Colon (tissue), 2 donors: ENCODE measurements around the gene MAT2A.
"Not testable (repeated sequence)": the region's sequence is repeated elsewhere in the genome, so short reads cannot be mapped to it uniquely, and the experiment has no call there.

ENCODE experiments used
- FAIRE-seq: peaks from 2 replicates; lab custom pipeline; 2012; peaks lifted over from hg19 to GRCh38; lab: Jason Lieb, UNC
- donor health status: control.
- donor health status: control.

MAT2A gene

DNA sequence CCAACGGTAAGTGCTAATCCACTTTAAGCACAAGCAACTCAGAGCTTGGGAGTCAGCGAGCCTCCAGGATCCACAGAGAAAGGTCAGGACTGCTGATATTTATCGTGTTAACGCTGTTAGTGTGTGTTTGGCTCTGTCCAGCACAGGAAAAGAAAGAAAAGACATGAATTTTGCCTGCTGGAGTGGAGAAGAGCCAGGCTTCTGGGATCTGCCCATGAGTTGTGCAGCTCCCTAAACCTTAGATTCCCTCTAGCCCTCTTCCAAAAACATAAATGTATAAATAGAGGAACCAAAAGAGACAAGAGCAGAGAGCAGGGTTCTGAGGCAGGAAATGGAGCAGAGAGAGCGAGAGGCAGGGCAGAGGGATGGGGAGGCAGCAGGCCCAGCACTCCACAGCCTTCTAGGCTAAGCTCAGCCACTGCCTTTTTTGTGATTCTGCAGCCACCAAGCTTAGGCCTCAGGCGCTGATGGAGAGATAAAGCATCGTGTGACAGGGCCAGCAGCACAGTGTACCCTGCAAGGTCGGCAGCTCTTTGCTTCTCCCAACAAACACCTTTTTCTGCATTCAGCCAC is 14.5 kb upstream of the MAT2A start:
- no peak for FAIRE-seq

DNA sequence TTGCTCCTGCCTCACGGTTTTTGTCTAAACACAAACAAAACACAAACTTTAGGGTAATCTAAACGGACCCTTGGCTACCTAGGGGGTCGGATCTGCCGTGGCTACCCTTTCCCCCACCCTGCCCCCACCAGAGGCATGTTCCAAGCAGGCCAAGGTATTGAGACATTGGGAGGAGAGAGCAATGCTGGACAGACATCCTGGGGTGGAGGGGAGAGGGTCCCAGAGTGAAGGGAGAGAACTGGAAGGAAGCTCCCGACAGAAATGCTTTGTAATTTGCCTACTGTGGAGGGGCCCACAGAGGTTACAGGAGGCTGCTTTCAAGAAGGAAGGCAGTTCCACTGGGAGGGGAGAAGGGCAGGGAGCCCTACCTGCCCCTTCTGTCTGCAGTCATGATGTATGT is 13.9 kb upstream of the MAT2A start:
- no peak for FAIRE-seq

DNA sequence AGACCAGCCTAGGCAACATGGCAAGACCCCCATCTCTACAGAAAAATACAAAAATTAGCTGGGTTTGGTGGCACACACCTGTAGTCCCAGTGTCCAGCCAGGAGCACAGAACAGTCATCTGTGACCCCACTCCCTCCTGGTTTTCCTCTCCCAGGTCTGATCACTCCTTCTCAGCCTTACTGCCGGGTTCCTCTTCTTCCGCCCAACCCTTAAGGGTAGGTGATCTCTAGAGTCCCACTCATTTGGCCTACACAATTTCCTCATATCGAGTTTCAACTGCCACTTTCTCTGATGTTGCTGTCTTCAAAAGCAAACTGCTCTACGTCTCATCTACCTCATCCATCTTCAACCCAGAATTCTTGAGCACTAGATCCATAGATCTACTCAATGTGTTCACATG is 13.4 kb upstream of the MAT2A start:
- no peak for FAIRE-seq

DNA sequence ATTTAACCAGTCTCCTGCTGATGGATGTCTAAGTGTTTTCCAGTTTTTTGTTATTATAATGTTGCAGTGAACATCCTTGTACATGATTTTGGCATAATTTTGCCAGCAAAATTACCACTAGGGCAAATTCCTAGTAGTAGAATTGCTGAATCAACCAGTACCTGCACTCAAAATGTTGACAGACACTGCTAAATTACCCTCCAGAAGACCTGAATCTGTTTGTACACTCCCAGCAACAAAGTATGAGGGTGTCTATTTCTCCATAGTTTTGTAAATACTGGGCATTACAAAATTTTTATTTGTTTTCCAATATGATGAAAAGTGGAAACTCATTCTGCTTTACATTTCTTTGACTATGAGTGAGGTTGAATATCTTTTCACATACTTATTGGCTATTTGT is 11.2 kb upstream of the MAT2A start:
- FAIRE-seq: no peak

- FAIRE-seq: no peak
Observed at GRCh38 chr2:85528355-85528754, 10.6 kb upstream of the MAT2A start.

GRCh38 chr2:85529809-85530208 is 9.2 kb upstream of the MAT2A start:
- no peak for FAIRE-seq

GRCh38 chr2:85531589-85531988 is 7.4 kb upstream of the MAT2A start:
- no peak for FAIRE-seq

DNA sequence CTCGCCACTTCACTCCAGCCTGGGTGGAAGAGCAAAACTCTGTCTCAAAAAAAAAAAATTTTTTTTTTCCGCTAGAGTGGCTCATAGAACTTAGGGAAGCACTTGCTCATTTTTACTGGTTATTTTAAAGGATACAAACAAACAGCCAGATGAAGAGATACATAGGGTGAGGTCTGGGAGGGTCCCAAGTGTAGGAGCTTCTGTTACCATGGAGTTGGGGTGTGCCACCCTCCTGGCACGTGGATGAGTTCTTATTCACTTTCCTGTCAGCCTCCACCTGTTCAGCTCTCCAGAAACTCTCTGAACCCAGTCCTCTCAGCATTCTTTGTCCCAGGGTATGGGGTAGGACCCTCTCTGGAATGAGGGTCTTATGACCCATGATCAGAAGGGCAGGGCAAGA is 4.9 kb upstream of the MAT2A start:
- FAIRE-seq: no peak

GRCh38 chr2:85534881-85535280 is 4.1 kb upstream of the MAT2A start:
- FAIRE-seq: no peak

DNA sequence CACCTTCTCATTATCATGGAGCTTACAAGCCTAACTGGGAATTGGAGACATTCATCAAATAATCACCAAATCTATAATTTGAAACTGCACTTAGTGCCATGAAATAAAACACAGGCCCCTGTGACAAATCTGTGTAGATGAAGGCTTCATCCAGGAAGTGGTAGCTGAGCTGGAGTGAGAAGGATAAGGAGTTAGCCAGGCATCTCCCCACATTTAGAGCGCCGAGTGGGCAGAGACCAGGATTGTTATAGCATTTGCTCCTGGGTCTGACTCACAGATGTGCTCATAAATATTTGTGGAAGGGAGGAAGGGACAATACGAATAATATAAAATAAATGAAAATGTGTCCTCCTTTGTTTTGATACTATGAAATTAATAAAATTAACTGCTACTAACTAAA is 2.5 kb upstream of the MAT2A start:
- no peak for FAIRE-seq

DNA sequence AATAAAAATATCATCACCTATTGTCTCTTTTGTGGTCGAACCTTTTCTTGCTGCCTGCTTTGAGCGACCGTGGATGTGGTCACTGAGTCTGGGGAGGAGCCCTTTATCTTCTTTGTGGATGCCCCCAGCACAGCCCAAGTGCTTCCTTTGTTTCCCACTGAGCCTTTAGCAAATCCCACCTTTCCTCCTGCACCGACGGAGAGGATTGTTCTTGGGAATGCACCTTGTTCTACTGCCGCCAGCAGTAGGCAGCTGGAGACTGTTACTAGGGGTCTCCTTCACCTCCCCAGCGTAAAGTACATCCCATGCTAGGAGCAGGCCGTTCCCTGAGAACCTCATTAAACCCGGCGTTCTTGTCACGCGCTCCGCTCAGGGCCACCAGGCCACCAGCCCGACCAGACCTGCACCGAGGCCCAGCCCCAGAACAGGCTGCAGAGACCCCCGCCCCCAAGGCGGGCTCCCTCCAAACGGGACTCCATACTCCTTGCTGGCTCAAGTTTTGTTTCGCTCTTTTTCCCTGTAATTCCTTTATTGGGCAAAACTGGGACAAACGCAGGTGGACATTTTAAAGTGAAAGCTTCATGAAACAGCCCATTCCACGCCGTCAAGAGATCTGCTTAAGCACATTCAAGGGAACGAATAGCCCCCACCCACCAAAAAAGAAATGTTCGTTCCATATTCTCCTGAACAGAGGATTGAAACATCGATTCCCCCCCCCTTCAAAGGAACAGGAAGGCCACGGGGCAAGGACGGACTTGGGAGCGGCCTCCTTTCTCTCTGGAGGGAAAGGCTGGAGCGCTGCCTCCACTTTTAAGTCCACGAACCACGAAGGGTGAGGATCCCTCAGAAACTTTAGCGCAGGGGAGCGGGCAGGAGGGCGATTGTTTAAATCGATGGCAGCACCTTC is 1.1 kb upstream of the MAT2A start:
- no peak for FAIRE-seq

- FAIRE-seq: no peak
Observed at GRCh38 chr2:85539361-85540132, 579 bp downstream of the MAT2A start.

DNA sequence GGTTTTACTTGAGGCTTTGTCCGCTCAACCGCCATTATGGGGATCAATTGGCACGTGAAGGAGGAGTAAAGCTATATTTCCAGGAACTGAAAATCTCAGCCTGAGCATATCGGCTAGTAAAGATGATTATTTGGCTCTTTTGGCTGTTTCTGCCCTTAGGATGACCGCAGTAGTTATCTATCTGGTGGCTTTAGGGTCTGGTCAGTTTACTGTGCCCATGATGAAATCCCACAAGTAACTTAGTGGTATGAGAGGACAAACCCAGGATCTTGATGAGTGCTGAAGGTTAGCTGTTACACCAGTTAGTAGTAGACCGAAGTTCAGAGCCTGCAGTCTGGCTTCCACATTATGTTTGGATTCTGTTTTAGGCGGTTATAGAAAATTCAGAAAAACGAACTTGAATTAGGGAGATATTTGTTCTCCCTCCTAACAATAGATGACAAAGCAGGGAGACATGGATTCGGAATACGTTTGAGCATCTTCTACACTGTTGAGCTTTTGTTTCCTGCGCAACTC is 1.2 kb downstream of the MAT2A start:
- no peak for FAIRE-seq

DNA sequence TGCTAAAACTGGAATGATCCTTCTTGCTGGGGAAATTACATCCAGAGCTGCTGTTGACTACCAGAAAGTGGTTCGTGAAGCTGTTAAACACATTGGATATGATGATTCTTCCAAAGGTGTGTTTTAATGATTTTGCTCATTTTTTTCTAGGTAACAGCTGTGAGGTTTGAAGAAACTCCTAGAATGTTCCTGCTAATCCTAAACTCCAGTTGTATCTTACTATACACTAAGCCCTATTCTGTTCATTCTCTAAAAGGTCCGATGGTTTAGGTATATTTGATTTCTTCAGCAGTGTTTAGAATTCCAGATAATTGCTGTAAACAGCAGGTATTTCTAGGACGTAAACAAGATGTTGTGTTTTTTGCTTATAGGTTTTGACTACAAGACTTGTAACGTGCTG is 2.3 kb downstream of the MAT2A start:
- no peak for FAIRE-seq

DNA sequence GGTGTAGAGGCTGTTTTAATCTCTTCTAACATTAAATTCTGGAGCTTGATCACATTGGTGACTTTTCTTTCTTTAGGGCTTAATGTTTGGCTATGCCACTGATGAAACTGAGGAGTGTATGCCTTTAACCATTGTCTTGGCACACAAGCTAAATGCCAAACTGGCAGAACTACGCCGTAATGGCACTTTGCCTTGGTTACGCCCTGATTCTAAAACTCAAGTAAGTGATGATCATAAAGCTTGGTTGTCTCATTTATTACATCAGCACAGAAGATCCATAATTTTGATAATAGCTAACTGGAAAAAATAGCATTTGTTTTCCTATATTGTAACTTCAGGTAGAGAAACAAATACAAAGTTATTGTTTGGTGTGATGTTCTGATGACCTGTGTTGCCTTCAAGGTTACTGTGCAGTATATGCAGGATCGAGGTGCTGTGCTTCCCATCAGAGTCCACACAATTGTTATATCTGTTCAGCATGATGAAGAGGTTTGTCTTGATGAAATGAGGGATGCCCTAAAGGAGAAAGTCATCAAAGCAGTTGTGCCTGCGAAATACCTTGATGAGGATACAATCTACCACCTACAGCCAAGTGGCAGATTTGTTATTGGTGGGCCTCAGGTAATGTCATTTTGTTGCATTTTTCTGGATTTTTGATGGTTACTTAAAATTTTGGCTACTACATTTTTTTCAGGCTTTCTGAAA is 2.9 kb downstream of the MAT2A start:
- no peak for FAIRE-seq

- FAIRE-seq: no peak
Observed at GRCh38 chr2:85542777-85543176, 3.8 kb downstream of the MAT2A start.

DNA sequence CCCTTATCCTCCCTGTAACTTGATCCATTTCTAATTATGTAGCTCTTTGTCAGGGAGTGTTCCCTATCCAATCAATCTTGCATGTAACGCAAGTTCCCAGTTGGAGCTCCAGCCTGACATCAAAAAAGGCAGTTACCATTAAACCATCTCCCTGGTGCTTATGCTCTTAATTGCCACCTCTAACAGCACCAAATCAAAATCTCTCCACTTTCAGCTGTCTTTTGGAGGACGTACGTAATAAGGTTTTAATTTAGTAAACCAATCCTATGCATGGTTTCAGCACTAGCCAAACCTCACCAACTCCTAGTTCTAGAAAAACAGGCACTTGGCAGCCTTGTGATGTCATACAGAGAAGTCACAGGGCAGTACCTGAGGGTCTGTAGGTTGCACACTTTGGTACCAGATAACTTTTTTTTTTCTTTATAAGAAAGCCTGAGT is 5.3 kb downstream of the MAT2A start:
- not testable (repeated sequence) for FAIRE-seq

DNA sequence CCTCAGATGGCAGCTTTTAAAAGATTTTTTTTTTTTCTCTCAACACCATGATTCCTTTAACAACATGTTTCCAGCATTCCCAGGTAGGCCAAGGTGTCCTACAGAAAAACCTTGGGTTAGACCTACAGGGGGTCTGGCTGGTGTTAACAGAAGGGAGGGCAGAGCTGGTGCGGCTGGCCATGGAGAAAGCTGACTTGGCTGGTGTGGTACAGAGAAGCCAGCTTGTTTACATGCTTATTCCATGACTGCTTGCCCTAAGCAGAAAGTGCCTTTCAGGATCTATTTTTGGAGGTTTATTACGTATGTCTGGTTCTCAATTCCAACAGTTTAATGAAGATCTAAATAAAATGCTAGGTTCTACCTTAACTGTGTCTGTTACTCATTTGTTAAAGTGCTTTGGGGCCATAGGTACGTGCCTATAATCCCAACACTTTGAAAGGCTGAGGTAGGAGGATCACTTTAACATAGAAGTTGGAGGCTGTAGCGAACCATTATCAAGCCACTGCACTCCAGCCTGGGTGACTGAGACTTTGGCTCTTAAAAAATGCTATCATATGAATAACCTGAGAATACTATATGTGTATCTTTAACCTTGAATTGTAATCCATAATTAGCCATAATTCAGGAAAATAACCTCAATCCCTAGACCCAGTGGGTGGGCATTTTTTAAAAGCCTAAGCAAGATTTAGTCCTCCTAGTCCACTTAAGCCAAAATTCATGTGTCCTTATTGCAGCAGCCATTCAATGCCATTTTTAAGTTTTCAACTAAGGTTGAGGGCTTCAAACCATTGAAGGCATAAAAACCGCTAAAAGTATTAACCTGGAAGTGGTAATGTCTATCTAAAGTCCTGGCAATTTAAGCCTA is 6.2 kb downstream of the MAT2A start:
- FAIRE-seq: not testable (repeated sequence)

DNA sequence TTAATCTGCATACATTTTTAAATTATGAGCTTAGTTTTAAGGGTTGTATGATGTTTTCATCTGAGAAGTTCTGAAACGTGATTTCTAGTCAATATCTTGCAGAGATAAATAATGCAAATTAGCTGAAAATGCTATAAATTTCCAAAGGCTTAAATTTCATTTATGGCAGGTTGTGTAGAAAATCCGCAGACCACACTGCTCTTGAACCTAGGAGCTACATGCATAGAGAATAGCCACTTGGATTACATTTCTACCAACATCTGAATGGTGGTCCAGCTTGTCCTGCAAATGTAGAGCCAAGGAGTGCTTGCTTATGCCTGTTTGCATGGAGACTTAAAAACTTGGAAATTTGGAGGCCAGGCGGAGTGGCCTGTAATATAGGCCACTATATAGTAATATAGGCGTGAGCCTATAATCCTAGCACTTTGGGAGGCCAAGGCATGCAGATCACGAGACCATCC is 6.8 kb downstream of the MAT2A start:
- FAIRE-seq: no peak

DNA sequence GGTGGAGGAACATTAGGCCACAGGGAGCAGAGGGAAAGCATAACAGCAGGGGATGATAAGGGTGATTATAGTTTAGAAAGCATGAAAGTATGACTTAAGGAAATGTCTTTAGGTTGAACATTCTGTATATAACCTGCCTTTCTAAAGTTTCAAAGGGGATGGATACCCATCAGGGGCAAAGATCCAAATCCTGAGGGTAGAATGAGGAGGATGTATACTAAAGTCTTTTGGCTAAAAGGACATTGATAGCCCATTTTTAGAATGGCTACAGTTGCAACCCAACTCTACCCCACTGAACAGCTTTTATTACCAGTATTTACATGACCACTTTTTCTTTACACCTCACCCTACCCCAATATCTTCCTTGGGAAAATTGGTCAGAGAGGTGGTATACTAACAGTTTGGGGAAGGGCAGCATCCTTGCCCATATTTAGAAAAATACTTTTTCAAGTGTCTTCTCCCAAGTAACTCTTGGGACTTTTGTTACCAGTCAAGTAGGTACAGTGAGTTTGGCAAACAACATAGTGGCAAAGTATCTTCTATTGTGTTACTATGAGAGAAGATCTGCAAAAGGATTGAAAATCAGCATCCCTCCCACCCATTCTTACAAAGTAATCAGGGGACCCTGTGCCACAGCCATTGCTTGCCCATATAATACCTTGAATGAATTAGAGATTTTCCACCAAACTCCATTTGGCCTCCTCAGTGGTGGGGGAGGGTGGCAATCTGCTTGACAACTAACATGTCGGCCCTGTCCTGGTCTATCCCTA is 8.3 kb downstream of the MAT2A start:
- FAIRE-seq: no peak
